ENCODE results near the gene HOXB2.

Gene HOXB2

GRCh38 chr17:48546137-48546923 is 1.4 kb upstream of the HOXB2 start:
- Histone ChIP-seq H4K12ac (ENCODE audit: low read depth, low read length) (no peak overlapping the region), H2BK12ac (ENCODE audit: low read length) (peak overlapping the region; percentile 56), H3K36me3 (ENCODE audit: control insufficient read depth in 1 of 2, insufficient read depth in 2 of 2, low read length in 2 of 2) (peaks cover 9 to 20% of the 10 kb centered on the region in 2 experiments), H3K27me3 (ENCODE audit: insufficient read depth, low read length) (no peaks in the 10 kb centered on the region), H4K8ac (ENCODE audit: low read depth, low read length) (peak overlapping the region; percentile 2), H2AK5ac (ENCODE audit: low read length) (peak overlapping the region; percentile 28), H3K79me1 (ENCODE audit: low read length) (peaks cover 48% of the 10 kb centered on the region), H2BK120ac (ENCODE audit: insufficient read depth, low read length, poor library complexity) (peak overlapping the region; percentile 30), H3K4me1 (ENCODE audit: control insufficient read depth in 1 of 2, insufficient read depth in 2 of 2, low read length in 2 of 2) (peaks cover 17 to 37% of the 10 kb centered on the region in 2 experiments), H2AFZ (ENCODE audit: insufficient read depth, low read length, poor library complexity) (no peak overlapping the region), H3K79me2 (ENCODE audit: control insufficient read depth, insufficient read depth, low read length, poor library complexity) (peaks cover 26% of the 10 kb centered on the region), H2BK5ac (ENCODE audit: low read depth, low read length, poor library complexity) (peak overlapping the region; percentile 7), H3K18ac (ENCODE audit: low read length) (peak overlapping the region; percentile 4), H3K4me2 (ENCODE audit: low read length) (peak overlapping the region; percentile 46), H3K4me3 (ENCODE audit: low read depth, low read length) (no peak overlapping the region), H3K27ac (ENCODE audit: low read depth, low read length) (peak overlapping the region; percentile 68), H3K9ac (ENCODE audit: low read length) (peak overlapping the region; percentile 15), H3K23ac (ENCODE audit: low read length) (no peak overlapping the region), H4K91ac (ENCODE audit: low read depth, low read length) (peak overlapping the region; percentile 8), H3K4ac (ENCODE audit: low read depth, low read length) (no peak overlapping the region), H3K14ac (ENCODE audit: low read length) (peak overlapping the region; percentile 35), H3K9me3 (ENCODE audit: insufficient read depth, low read depth, low read length) (no peaks in the 10 kb centered on the region)
- no CpG with 5 or more reads among the region's 10 CpGs for WGBS (ENCODE audit: extremely low coverage, insufficient coverage, insufficient read length)
- DNase-seq: no peak

GRCh38 chr17:48545539-48545938 is 630 bp upstream of the HOXB2 start:
- no peak for DNase-seq
- H3K79me2 ChIP-seq (ENCODE audit: control insufficient read depth, insufficient read depth, low read length, poor library complexity): peaks cover 28% of the 10 kb centered on the region
- H3K9me3 ChIP-seq (ENCODE audit: insufficient read depth, low read depth, low read length): no peaks in the 10 kb centered on the region
- peak overlapping the region; percentile 19 for H2BK120ac ChIP-seq (ENCODE audit: insufficient read depth, low read length, poor library complexity)
- peak overlapping the region; percentile 42 for H3K14ac ChIP-seq (ENCODE audit: low read length)
- H3K36me3 ChIP-seq (ENCODE audit: control insufficient read depth in 1 of 2, insufficient read depth in 2 of 2, low read length in 2 of 2): peaks cover 6 to 17% of the 10 kb centered on the region in 2 experiments
- peak overlapping the region; percentile 65 for H3K4me2 ChIP-seq (ENCODE audit: low read length)
- peak overlapping the region; percentile 92 for H3K27ac ChIP-seq (ENCODE audit: low read depth, low read length)
- peak overlapping the region; percentile 76 for H2AK5ac ChIP-seq (ENCODE audit: low read length)
- peak overlapping the region; percentile 67 for H2BK12ac ChIP-seq (ENCODE audit: low read length)
- H3K4me1 ChIP-seq (ENCODE audit: control insufficient read depth in 1 of 2, insufficient read depth in 2 of 2, low read length in 2 of 2): peaks cover 13 to 39% of the 10 kb centered on the region in 2 experiments
- no peak overlapping the region for H2AFZ ChIP-seq (ENCODE audit: insufficient read depth, low read length, poor library complexity)
- H3K27me3 ChIP-seq (ENCODE audit: insufficient read depth, low read length): no peaks in the 10 kb centered on the region
- no peak overlapping the region for H3K23ac ChIP-seq (ENCODE audit: low read length)
- H3K4me3 ChIP-seq (ENCODE audit: low read depth, low read length): no peak overlapping the region
- H3K4ac ChIP-seq (ENCODE audit: low read depth, low read length): peak overlapping the region; percentile 65
- H3K79me1 ChIP-seq (ENCODE audit: low read length): peaks cover 49% of the 10 kb centered on the region
- H3K9ac ChIP-seq (ENCODE audit: low read length): no peak overlapping the region
- peak overlapping the region; percentile 54 for H4K8ac ChIP-seq (ENCODE audit: low read depth, low read length)
- no CpG with 5 or more reads among the region's 1 CpG for WGBS (ENCODE audit: extremely low coverage, insufficient coverage, insufficient read length)
- H4K12ac ChIP-seq (ENCODE audit: low read depth, low read length): no peak overlapping the region
- peak overlapping the region; percentile 45 for H3K18ac ChIP-seq (ENCODE audit: low read length)
- no peak overlapping the region for H2BK5ac ChIP-seq (ENCODE audit: low read depth, low read length, poor library complexity)
- H4K91ac ChIP-seq (ENCODE audit: low read depth, low read length): peak overlapping the region; percentile 72

DNA sequence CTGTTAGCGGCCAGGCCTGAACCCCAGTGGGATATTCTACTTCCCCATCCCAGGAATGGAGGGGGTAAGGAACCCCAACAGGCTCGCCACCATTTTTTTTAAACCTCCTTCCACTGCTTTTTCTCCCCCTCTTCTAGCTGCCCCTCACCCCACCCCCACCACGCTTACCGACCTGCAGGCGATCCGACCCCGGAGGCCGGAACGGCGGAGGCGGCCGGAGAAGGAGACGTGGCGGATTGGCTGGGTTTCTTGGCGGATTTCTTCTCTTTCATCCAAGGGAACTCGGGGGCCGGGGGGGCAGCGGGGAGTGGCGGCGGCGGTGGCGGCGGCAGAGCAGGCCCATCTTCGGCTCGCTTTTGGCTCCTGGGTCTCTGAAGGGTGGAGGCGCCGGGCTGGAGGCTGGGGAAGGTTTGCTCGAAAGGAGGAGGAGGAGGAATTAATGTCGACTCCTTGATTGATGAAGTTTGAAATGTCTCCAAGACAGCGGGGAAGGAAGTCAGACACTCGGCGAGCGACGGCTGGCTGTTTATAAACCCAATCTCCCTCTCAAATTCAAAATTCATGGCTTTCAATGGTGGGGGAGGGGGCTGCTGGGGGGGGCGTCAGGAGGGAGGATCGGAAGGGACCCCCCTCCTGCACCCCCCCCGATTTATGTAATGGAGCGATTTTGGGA is 424 bp downstream of the HOXB2 start:
- no peak overlapping the region for H2AK5ac ChIP-seq (ENCODE audit: low read length)
- H3K27me3 ChIP-seq (ENCODE audit: insufficient read depth, low read length): no peaks in the 10 kb centered on the region
- peaks cover 10 to 32% of the 10 kb centered on the region in 2 experiments for H3K4me1 ChIP-seq (ENCODE audit: control insufficient read depth in 1 of 2, insufficient read depth in 2 of 2, low read length in 2 of 2)
- H3K79me2 ChIP-seq (ENCODE audit: control insufficient read depth, insufficient read depth, low read length, poor library complexity): peaks cover 28% of the 10 kb centered on the region
- H4K8ac ChIP-seq (ENCODE audit: low read depth, low read length): peak overlapping the region; percentile 71
- H3K9ac ChIP-seq (ENCODE audit: low read length): peak overlapping the region; percentile 85
- H3K79me1 ChIP-seq (ENCODE audit: low read length): peaks cover 49% of the 10 kb centered on the region
- peak overlapping the region; percentile 83 for H2BK120ac ChIP-seq (ENCODE audit: insufficient read depth, low read length, poor library complexity)
- H3K4ac ChIP-seq (ENCODE audit: low read depth, low read length): peak overlapping the region; percentile 97
- H2BK12ac ChIP-seq (ENCODE audit: low read length): peak overlapping the region; percentile 54
- H3K18ac ChIP-seq (ENCODE audit: low read length): peak overlapping the region; percentile 49
- peak overlapping the region; percentile 92 for H3K27ac ChIP-seq (ENCODE audit: low read depth, low read length)
- no peaks in the 10 kb centered on the region for H3K9me3 ChIP-seq (ENCODE audit: insufficient read depth, low read depth, low read length)
- H4K91ac ChIP-seq (ENCODE audit: low read depth, low read length): peak overlapping the region; percentile 93
- DNase-seq: no peak
- peak overlapping the region; percentile 65 for H3K4me2 ChIP-seq (ENCODE audit: low read length)
- H4K12ac ChIP-seq (ENCODE audit: low read depth, low read length): peak overlapping the region; percentile 43
- peak overlapping the region; percentile 84 for H3K14ac ChIP-seq (ENCODE audit: low read length)
- H3K23ac ChIP-seq (ENCODE audit: low read length): no peak overlapping the region
- WGBS (ENCODE audit: extremely low coverage, insufficient coverage, insufficient read length): no CpG with 5 or more reads among the region's 38 CpGs
- H2AFZ ChIP-seq (ENCODE audit: insufficient read depth, low read length, poor library complexity): no peak overlapping the region
- H3K4me3 ChIP-seq (ENCODE audit: low read depth, low read length): peak overlapping the region; percentile 68
- peak overlapping the region; percentile 96 for H2BK5ac ChIP-seq (ENCODE audit: low read depth, low read length, poor library complexity)
- peaks cover 2 to 10% of the 10 kb centered on the region in 2 experiments for H3K36me3 ChIP-seq (ENCODE audit: control insufficient read depth in 1 of 2, insufficient read depth in 2 of 2, low read length in 2 of 2)

DNA sequence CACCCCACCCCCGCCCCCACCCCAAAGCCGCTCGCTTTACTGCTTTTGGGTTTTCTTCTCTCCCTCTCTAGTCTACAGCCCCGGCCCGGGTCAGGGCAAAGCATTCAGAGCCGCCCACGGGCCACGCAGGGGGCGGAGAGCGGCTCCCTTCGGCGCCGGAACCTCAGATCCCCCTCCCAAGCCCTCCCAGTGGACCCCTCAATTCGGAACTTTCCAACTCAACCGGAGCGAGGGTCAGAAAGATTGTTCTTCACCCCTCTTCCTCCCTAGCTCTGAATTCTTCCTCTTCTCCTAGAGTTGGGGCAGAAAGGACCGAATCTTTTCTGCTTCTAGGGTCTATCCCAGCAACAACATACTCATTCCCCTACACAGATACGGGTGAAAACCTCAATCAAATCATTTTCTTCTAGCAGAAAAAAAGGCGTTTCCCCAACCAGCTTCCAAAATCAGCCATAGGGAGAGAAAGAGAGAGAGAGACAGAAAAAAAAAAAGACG is 1.0 kb downstream of the HOXB2 start:
- DNase-seq: no peak
- peak overlapping the region; percentile 96 for H2BK5ac ChIP-seq (ENCODE audit: low read depth, low read length, poor library complexity)
- no CpG with 5 or more reads among the region's 20 CpGs for WGBS (ENCODE audit: extremely low coverage, insufficient coverage, insufficient read length)
- peak overlapping the region; percentile 43 for H4K12ac ChIP-seq (ENCODE audit: low read depth, low read length)
- peak overlapping the region; percentile 65 for H3K4me2 ChIP-seq (ENCODE audit: low read length)
- peak overlapping the region; percentile 82 for H3K4me3 ChIP-seq (ENCODE audit: low read depth, low read length)
- peak overlapping the region; percentile 85 for H3K9ac ChIP-seq (ENCODE audit: low read length)
- H3K4me1 ChIP-seq (ENCODE audit: control insufficient read depth in 1 of 2, insufficient read depth in 2 of 2, low read length in 2 of 2): peaks cover 10 to 32% of the 10 kb centered on the region in 2 experiments
- H3K9me3 ChIP-seq (ENCODE audit: insufficient read depth, low read depth, low read length): no peaks in the 10 kb centered on the region
- peaks cover 28% of the 10 kb centered on the region for H3K79me2 ChIP-seq (ENCODE audit: control insufficient read depth, insufficient read depth, low read length, poor library complexity)
- H2AK5ac ChIP-seq (ENCODE audit: low read length): peak overlapping the region; percentile 91
- no peaks in the 10 kb centered on the region for H3K27me3 ChIP-seq (ENCODE audit: insufficient read depth, low read length)
- H3K27ac ChIP-seq (ENCODE audit: low read depth, low read length): peak overlapping the region; percentile 92
- peak overlapping the region; percentile 24 for H2AFZ ChIP-seq (ENCODE audit: insufficient read depth, low read length, poor library complexity)
- no peak overlapping the region for H3K23ac ChIP-seq (ENCODE audit: low read length)
- H3K14ac ChIP-seq (ENCODE audit: low read length): peak overlapping the region; percentile 84
- H3K4ac ChIP-seq (ENCODE audit: low read depth, low read length): peak overlapping the region; percentile 97
- peak overlapping the region; percentile 93 for H4K91ac ChIP-seq (ENCODE audit: low read depth, low read length)
- H3K79me1 ChIP-seq (ENCODE audit: low read length): peaks cover 49% of the 10 kb centered on the region
- peak overlapping the region; percentile 88 for H4K8ac ChIP-seq (ENCODE audit: low read depth, low read length)
- peak overlapping the region; percentile 58 for H2BK12ac ChIP-seq (ENCODE audit: low read length)
- peak overlapping the region; percentile 83 for H2BK120ac ChIP-seq (ENCODE audit: insufficient read depth, low read length, poor library complexity)
- peaks cover 2 to 10% of the 10 kb centered on the region in 2 experiments for H3K36me3 ChIP-seq (ENCODE audit: control insufficient read depth in 1 of 2, insufficient read depth in 2 of 2, low read length in 2 of 2)
- H3K18ac ChIP-seq (ENCODE audit: low read length): peak overlapping the region; percentile 92

Measured in trophoblast cell (in vitro differentiated cells and primary cell).